ENCODE results near the gene CKAP2L.

Gene CKAP2L

GRCh38 chr2:112714836-112715631, 49.4 kb downstream of the CKAP2L start:
- ATAC-seq = peak; percentile 59; the same call in 2 of the 3 replicates
- TF ChIP-seq ZFP3 (CRISPR knock-in tag; IDR thresholded peaks at IDR 0.05) (no peak), ZNF70 (CRISPR knock-in tag; IDR thresholded peaks at IDR 0.05) (no peak), TOX (CRISPR knock-in tag; IDR thresholded peaks at IDR 0.05; ENCODE audit: borderline replicate concordance) (no peak), SNAI2 (CRISPR knock-in tag; IDR thresholded peaks at IDR 0.05) (no peak), RARB (CRISPR knock-in tag; IDR thresholded peaks at IDR 0.05) (no peak), BACH2 (CRISPR knock-in tag; IDR thresholded peaks at IDR 0.05; ENCODE audit: borderline replicate concordance) (no peak), PPARA (CRISPR knock-in tag; IDR thresholded peaks at IDR 0.05; ENCODE audit: borderline replicate concordance) (no peak), GLIS3 (CRISPR knock-in tag; IDR thresholded peaks at IDR 0.05) (no peak), CSRNP3 (CRISPR knock-in tag; IDR thresholded peaks at IDR 0.05) (no peak), ZNF8 (CRISPR knock-in tag; IDR thresholded peaks at IDR 0.05) (no peak), ISL1 (CRISPR knock-in tag; IDR thresholded peaks at IDR 0.05) (no peak)
- TF ChIP-seq, protein P1, sequence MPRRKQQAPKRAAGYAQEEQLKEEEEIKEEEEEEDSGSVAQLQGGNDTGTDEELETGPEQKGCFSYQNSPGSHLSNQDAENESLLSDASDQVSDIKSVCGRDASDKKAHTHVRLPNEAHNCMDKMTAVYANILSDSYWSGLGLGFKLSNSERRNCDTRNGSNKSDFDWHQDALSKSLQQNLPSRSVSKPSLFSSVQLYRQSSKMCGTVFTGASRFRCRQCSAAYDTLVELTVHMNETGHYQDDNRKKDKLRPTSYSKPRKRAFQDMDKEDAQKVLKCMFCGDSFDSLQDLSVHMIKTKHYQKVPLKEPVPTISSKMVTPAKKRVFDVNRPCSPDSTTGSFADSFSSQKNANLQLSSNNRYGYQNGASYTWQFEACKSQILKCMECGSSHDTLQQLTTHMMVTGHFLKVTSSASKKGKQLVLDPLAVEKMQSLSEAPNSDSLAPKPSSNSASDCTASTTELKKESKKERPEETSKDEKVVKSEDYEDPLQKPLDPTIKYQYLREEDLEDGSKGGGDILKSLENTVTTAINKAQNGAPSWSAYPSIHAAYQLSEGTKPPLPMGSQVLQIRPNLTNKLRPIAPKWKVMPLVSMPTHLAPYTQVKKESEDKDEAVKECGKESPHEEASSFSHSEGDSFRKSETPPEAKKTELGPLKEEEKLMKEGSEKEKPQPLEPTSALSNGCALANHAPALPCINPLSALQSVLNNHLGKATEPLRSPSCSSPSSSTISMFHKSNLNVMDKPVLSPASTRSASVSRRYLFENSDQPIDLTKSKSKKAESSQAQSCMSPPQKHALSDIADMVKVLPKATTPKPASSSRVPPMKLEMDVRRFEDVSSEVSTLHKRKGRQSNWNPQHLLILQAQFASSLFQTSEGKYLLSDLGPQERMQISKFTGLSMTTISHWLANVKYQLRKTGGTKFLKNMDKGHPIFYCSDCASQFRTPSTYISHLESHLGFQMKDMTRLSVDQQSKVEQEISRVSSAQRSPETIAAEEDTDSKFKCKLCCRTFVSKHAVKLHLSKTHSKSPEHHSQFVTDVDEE (CRISPR knock-in tag; IDR thresholded peaks at IDR 0.05) = no peak
- TF ChIP-seq, protein P2, sequence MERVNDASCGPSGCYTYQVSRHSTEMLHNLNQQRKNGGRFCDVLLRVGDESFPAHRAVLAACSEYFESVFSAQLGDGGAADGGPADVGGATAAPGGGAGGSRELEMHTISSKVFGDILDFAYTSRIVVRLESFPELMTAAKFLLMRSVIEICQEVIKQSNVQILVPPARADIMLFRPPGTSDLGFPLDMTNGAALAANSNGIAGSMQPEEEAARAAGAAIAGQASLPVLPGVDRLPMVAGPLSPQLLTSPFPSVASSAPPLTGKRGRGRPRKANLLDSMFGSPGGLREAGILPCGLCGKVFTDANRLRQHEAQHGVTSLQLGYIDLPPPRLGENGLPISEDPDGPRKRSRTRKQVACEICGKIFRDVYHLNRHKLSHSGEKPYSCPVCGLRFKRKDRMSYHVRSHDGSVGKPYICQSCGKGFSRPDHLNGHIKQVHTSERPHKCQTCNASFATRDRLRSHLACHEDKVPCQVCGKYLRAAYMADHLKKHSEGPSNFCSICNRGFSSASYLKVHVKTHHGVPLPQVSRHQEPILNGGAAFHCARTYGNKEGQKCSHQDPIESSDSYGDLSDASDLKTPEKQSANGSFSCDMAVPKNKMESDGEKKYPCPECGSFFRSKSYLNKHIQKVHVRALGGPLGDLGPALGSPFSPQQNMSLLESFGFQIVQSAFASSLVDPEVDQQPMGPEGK (CRISPR knock-in tag; IDR thresholded peaks at IDR 0.05; ENCODE audit: borderline replicate concordance) = no peak

- ATAC-seq = no peak
- no peak for TF ChIP-seq ZC3H10 (CRISPR knock-in tag; IDR thresholded peaks at IDR 0.05)
- no peak for TF ChIP-seq PPARA (CRISPR knock-in tag; IDR thresholded peaks at IDR 0.05; ENCODE audit: borderline replicate concordance)
- no peak for TF ChIP-seq RARB (CRISPR knock-in tag; IDR thresholded peaks at IDR 0.05)
Measured at GRCh38 chr2:112714331-112714730, 50.1 kb downstream of the CKAP2L start.

- ATAC-seq = no peak
- no peak for TF ChIP-seq ISL1 (CRISPR knock-in tag; IDR thresholded peaks at IDR 0.05)
- TF ChIP-seq, protein P2 (CRISPR knock-in tag; IDR thresholded peaks at IDR 0.05; ENCODE audit: borderline replicate concordance) = no peak
- no peak for TF ChIP-seq ZFP30 (CRISPR knock-in tag; IDR thresholded peaks at IDR 0.05)
- no peak for TF ChIP-seq GLIS3 (CRISPR knock-in tag; IDR thresholded peaks at IDR 0.05)
- TF ChIP-seq CSRNP3 (CRISPR knock-in tag; IDR thresholded peaks at IDR 0.05) = no peak
- TF ChIP-seq PPARA (CRISPR knock-in tag; IDR thresholded peaks at IDR 0.05; ENCODE audit: borderline replicate concordance) = no peak
- no peak for TF ChIP-seq ARNTL (CRISPR knock-in tag; IDR thresholded peaks at IDR 0.05; ENCODE audit: borderline replicate concordance, low read depth)
- TF ChIP-seq, protein P1 (CRISPR knock-in tag; IDR thresholded peaks at IDR 0.05) = no peak
- TF ChIP-seq, protein P3, sequence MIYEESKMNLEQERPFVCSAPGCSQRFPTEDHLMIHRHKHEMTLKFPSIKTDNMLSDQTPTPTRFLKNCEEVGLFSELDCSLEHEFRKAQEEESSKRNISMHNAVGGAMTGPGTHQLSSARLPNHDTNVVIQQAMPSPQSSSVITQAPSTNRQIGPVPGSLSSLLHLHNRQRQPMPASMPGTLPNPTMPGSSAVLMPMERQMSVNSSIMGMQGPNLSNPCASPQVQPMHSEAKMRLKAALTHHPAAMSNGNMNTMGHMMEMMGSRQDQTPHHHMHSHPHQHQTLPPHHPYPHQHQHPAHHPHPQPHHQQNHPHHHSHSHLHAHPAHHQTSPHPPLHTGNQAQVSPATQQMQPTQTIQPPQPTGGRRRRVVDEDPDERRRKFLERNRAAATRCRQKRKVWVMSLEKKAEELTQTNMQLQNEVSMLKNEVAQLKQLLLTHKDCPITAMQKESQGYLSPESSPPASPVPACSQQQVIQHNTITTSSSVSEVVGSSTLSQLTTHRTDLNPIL (CRISPR knock-in tag; IDR thresholded peaks at IDR 0.05; ENCODE audit: low read depth) = no peak
- TF ChIP-seq TCF4 (CRISPR knock-in tag; IDR thresholded peaks at IDR 0.05; ENCODE audit: borderline replicate concordance) = no peak
- no peak for TF ChIP-seq ZC3H10 (CRISPR knock-in tag; IDR thresholded peaks at IDR 0.05)
- TF ChIP-seq, protein P4, sequence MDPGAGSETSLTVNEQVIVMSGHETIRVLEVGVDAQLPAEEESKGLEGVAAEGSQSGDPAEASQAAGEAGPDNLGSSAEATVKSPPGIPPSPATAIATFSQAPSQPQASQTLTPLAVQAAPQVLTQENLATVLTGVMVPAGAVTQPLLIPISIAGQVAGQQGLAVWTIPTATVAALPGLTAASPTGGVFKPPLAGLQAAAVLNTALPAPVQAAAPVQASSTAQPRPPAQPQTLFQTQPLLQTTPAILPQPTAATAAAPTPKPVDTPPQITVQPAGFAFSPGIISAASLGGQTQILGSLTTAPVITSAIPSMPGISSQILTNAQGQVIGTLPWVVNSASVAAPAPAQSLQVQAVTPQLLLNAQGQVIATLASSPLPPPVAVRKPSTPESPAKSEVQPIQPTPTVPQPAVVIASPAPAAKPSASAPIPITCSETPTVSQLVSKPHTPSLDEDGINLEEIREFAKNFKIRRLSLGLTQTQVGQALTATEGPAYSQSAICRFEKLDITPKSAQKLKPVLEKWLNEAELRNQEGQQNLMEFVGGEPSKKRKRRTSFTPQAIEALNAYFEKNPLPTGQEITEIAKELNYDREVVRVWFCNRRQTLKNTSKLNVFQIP (CRISPR knock-in tag; IDR thresholded peaks at IDR 0.05; ENCODE audit: borderline replicate concordance, low read depth) = no peak
- no peak for TF ChIP-seq SNAI2 (CRISPR knock-in tag; IDR thresholded peaks at IDR 0.05)
Measured at GRCh38 chr2:112713926-112714325, 50.5 kb downstream of the CKAP2L start.
